Stimulated activated naive CD4-positive, alpha-beta T cell treated with Interleukin-2 at 50 U/mL for 16 hours (primary cell): Measurements from ENCODE around the gene ASCL2.

ENCODE experiments used
- DNase-seq: peaks from one replicate; lab custom pipeline; 2025; lab: John Stamatoyannopoulos, UW

Gene ASCL2

DNA sequence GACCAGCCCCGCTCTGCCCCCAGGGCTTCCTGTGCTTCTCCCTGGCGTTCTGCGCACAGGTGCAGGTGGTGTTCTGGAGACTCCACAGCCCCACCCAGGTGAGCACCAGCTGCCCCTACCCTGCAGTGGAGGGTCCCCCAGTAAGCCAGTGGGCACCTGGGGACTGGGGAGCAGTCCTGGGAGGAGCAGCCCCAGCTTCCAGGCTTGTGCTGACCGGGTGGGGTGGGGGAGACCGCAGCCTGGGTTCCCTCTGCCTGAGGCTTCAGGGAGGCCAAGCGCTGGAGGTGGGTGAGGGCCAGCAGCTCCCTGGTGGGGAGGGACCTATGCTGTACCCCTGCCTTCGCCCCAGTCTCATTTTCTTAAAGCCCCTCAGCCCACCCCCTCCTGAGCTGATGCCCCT, 38.3 kb upstream of the ASCL2 start:
- DNase-seq, result no peak

GRCh38 chr11:2307501-2308331, 37.3 kb upstream of the ASCL2 start:
- DNase-seq, result no peak

- DNase-seq, result no peak
These were observed 36.6 kb upstream of the ASCL2 start for GRCh38 chr11:2306877-2307500.

DNA sequence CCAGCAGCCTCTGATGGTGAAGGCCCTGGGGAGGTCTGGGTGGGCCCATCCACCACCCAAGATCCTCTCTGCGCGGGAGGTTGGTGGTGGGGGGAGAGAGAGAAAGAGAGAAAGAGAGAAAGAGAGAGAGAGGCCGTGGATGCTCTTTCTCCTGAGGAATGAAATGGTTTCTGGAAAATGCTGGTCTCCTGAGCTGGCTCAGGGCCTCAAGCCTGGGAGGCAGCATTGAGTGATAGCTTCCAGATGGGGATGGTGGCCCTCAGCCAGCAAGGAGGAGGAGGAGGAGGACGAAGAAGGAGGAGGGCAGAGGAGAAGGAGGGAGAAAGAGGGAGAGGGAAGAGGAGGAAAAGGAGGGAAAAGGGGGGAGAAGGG, 36.0 kb upstream of the ASCL2 start:
- no peak for DNase-seq

- DNase-seq, result no peak
These were observed 35.5 kb upstream of the ASCL2 start for GRCh38 chr11:2305788-2306451.

- peak; percentile 76 for DNase-seq
These were observed 34.9 kb upstream of the ASCL2 start for GRCh38 chr11:2305140-2305778.

- DNase-seq, result no peak
These were observed 34.2 kb upstream of the ASCL2 start for GRCh38 chr11:2304506-2305139.

GRCh38 chr11:2303627-2304505, 33.5 kb upstream of the ASCL2 start:
- no peak for DNase-seq

DNA sequence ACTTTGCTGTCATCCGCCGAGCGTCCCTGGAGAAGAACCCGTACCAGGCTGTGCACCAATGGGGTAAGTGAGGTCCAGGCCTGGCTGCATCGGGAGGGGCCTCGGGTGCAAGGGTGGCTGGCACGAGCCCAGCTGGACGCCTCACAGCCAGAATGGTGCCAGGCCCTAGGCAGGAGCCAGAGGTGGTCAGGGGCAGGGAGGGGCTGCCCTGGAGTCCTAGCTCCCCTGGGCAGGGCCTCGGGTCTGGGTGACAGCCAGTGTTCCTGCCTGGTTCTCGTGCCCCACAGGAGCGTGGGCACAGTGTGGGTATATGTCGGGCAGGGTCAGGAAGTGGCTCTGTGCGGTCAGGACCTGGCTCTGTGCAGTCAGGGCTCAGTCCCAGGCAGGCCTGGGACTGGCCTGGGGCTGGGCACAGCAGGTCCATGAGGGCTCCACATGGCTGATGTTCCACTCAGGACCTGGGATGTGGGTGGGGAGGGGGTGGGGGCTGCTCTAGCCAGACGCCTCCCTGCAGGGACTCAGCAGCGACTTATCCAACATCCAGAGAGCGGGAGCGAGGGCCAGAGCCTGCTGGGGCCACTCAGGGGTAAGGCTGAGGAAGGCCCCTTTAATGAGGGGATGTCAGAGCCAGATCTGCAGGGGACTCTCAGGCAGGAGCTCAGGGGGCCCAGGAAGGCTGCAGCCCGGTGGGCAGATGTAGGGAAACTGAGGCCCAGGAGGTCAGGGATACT, 32.7 kb upstream of the ASCL2 start:
- no peak for DNase-seq

DNA sequence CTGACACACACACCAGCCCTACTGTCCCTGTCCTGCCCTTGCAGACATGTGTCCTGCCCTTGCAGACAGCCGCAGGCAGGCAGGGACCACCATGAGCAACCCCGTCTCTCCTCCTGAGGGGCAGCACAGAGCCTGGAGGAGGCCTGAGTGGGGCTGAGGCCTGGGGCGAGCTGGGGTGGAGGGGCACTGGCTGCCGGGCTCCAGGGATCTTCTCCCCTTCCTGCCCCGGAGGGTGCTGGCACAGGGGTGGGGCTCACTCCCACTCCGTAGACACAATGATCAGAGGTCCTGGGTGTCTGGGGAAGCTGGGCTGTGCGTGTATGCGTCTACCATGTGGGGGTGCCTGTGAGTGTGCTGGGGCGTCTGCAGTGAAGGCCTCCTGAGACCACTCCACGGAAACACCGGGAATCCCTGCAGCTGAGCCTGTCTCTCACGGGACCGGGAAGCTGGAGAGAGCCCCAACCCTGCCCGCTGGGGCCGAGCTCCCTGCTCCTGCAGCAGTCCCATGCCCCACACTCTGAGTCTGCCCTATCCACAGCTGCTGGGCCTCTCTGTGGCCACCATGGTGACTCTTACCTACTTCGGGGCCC, 32.0 kb upstream of the ASCL2 start:
- DNase-seq, result no peak

GRCh38 chr11:2301631-2302305, 31.4 kb upstream of the ASCL2 start, which contains the start of the genes C11orf21 and TSPAN32:
TSS of gene C11orf21 (minus strand) at chr11:2301918. CDS start at chr11:2301808, 110 bp downstream.
TSS of gene TSPAN32 (plus strand) at chr11:2302013. CDS start at chr11:2302150, 137 bp downstream.
- peak; percentile 37 for DNase-seq

DNA sequence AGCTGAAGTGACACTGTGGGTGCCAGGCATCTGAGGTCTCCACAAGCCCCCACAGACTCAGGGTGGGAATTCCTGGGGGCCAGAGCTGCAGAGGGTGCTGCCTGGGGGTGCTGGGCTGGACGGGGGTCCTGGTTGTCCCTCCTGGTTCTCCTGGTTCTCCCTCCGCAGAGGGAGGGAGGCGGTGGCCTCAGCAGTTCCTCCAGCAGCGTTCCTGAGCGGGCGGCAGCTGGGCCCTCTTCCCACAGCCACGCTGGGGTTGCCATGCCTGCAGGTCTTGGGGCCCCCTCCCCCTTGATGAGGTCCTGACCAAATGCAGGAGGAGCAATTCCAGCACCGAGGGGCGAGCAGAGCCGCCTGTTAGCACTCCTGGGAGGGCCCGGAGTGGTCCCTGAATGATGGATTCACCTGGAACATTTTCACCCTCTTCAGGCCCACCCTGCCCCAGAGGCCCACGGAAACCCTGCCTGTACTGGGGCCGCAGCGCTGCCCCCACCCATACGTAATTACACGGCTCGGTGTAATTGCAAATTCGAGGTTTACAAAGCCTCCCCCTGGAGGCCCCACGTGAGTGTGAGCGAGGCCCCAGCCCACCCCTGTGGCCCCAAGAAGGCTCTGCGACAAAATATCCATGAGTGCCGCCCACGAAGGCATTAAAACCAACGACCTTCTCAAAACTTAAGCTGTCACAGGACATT, 30.7 kb upstream of the ASCL2 start:
- DNase-seq, result peak; percentile 16

GRCh38 chr11:2300290-2300935, 30.0 kb upstream of the ASCL2 start:
- no peak for DNase-seq

DNA sequence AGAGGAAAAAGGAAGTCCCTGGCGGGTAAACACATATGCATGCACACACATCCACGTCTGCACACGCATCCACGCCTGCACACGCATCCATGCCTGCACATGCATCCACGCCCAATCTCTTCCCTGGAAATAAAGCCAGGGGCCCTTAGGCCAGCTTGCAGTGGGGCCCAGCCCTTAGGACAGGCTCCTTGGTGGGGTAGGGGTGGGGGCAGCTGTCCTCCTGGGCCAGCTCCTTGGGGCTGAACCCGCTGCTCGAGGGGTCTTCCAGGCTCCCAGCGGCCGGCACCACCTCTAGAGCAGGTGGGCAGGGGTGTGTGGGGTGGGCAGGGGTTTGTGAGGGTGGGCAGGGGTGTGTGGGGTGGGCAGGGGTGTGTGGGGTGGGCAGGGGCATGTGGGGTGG, 29.4 kb upstream of the ASCL2 start:
- no peak for DNase-seq

DNA sequence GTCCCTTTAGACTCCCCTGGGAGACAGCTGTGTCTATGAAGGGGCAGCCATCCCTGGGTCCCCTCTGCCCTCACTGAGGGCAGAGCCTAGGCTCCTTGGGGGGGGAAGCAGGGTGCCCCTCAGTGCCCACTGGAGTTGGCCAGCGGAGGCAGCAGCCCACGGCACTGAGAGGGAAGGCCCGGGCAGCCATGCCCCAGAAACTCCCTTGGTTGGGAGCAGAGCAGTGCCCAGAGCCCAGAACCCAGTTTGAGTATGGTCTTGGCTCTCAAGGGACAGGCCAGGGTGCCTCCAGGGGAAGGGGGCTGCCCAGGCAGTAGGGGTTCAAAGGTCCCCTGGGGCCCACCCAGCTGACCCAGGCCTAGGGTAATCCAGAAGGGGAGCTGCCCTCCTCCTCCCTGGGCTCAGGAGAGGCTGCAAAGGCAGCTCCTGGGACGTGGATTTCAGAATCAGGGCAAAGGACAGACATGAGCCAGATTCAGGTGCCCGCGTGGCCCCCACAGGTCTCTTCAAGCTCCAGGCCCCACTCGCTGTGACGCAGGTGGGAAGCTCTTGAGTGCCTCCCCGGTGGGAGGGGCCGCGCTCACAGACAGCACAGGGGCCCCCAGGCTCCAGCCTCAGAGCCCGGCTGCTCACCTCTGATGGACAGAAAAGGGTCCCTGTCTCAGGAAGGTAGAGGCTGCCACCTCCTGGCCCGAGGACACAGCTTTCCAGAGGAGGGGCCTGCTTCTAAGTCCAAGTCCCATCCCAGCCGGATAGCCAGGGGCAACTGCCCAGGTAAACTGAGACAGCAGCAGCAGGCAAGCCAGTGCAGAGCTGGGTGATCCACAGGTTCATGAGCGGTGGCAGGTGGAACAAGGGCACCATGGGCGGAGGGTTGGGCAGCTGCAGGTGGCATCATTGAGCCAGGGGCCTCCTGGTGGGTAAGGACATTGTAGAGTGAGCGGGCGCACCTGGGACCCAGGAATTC, 28.7 kb upstream of the ASCL2 start:
- DNase-seq, result no peak

DNA sequence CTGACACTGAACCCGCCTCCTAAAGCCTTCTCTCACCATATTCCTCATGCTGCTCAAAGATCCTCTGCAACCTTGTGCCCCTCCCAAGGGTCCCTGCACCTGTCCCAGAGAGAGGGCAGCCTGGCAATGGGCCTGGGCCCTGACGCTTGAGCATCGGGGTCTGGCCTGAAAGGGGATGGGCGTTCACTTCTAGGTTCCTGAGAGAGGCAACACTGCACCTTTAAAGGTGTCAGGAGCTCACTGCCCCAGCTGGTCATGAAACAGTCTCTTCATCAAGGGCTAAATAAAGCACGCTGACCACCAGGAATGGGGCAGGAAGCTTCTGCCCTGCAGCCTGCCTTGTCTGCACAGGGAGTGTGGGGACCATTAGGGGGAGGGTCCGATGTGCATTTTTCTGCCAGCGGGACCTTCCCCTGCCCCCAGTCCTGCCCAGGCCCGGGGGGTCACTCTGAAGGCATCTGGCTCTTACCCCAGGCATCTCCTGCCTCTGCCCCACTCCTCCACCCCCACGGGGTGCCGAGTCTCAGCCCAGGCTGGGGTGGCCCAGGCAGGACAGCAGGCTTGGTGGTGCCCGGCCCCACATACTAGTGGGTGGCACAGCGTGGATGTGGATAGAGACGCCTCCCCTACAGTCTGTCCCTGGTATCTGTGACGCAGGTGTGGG, 27.9 kb upstream of the ASCL2 start:
- no peak for DNase-seq
